Measurements from ENCODE around the gene DOCK4. TPM values are rescaled to one million over a fixed set of nuclear protein-coding genes. Genes with fewer than 3 reads are reported as not detected.

Gene DOCK4
- total and polyA plus RNA-seq, 4 donors: 7.2 to 48.9 (median 12.8) TPM

DNA sequence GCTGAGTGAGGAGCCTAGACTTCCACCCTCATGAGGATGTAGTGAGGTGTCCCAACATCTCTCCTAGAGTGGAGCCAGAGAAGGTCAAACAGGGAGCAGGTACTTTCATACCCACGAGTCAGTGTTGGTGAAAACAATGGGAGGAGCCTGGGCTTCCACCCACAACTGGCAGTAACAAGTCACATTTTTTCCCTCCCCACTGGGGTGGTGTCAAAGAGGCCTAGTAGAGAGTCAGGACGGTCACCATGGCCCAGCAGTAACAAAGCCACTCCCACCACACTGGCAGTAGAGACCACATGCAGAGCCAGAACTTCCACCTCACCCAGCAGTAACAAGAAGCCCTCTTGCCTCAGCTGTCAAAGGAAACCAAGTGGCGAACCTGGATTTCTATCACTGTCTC, 363.7 kb downstream of the DOCK4 start (continued):
- no peak for TF ChIP-seq YY1 (IDR thresholded peaks at IDR 0.05)
- TF ChIP-seq NR2F2 (IDR thresholded peaks at IDR 0.05): no peak
- TF ChIP-seq EGR1 (IDR thresholded peaks at IDR 0.05; ENCODE audit: low read depth in 2 of 2): no peak
- TF ChIP-seq SP1 (IDR thresholded peaks at IDR 0.05): no peak
- TF ChIP-seq, protein P1, sequence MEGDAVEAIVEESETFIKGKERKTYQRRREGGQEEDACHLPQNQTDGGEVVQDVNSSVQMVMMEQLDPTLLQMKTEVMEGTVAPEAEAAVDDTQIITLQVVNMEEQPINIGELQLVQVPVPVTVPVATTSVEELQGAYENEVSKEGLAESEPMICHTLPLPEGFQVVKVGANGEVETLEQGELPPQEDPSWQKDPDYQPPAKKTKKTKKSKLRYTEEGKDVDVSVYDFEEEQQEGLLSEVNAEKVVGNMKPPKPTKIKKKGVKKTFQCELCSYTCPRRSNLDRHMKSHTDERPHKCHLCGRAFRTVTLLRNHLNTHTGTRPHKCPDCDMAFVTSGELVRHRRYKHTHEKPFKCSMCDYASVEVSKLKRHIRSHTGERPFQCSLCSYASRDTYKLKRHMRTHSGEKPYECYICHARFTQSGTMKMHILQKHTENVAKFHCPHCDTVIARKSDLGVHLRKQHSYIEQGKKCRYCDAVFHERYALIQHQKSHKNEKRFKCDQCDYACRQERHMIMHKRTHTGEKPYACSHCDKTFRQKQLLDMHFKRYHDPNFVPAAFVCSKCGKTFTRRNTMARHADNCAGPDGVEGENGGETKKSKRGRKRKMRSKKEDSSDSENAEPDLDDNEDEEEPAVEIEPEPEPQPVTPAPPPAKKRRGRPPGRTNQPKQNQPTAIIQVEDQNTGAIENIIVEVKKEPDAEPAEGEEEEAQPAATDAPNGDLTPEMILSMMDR (IDR thresholded peaks at IDR 0.05; ENCODE audit: low read depth, low read length, missing input control): no peak
- TF ChIP-seq RAD21 (IDR thresholded peaks at IDR 0.05): no peak
- TF ChIP-seq RXRA (IDR thresholded peaks at IDR 0.05): no peak
- TF ChIP-seq, protein P2, sequence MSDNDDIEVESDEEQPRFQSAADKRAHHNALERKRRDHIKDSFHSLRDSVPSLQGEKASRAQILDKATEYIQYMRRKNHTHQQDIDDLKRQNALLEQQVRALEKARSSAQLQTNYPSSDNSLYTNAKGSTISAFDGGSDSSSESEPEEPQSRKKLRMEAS (IDR thresholded peaks at IDR 0.05): no peak

GRCh38 chr7:111841596-111842205, 364.5 kb downstream of the DOCK4 start:
- Histone ChIP-seq H3K9me3 (ENCODE audit: control insufficient read depth in 4 of 4, low read length in 3 of 4) (no peaks in the 10 kb centered on the region), H3K27me3 (ENCODE audit: control insufficient read depth in 4 of 4, insufficient read depth in 4 of 4, low read length in 3 of 4) (no peaks in the 10 kb centered on the region), H3K9ac (ENCODE audit: low read depth in 1 of 2, low read length in 2 of 2) (no peak overlapping the region), H3K4me1 (ENCODE audit: control insufficient read depth in 4 of 4, insufficient read depth in 4 of 4, low read length in 3 of 4) (peaks cover 0 to 2% (median 0%) of the 10 kb centered on the region in 4 donors), H3K36me3 (ENCODE audit: control insufficient read depth in 4 of 4, insufficient read depth in 3 of 4, low read depth in 1 of 4, low read length in 3 of 4) (peaks cover 3 to 15% (median 9%) of the 10 kb centered on the region in 4 donors), H3K27ac (ENCODE audit: low read depth in 1 of 2, low read length in 2 of 2) (no peak overlapping the region), H3K4me3 (ENCODE audit: low read depth in 1 of 3, low read length in 3 of 3) (no peak overlapping the region)
- TF ChIP-seq TAF1 (conservative IDR thresholded peaks at IDR 0.05) (no peak), RAD21 (IDR thresholded peaks at IDR 0.05) (no peak), FOXA1 (IDR thresholded peaks at IDR 0.05) (no peak), EGR1 (IDR thresholded peaks at IDR 0.05; ENCODE audit: low read depth in 2 of 2) (no peak)
- TF ChIP-seq, protein P3, sequence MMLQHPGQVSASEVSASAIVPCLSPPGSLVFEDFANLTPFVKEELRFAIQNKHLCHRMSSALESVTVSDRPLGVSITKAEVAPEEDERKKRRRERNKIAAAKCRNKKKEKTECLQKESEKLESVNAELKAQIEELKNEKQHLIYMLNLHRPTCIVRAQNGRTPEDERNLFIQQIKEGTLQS (IDR thresholded peaks at IDR 0.05): no peak
- DNase-seq (ENCODE audit: low spot score): no peak
- WGBS: 79% methylated on average over 5 of the region's 5 CpGs

- peaks cover 0 to 1% (median 0%) of the 10 kb centered on the region in 4 donors for H3K4me1 ChIP-seq (ENCODE audit: control insufficient read depth in 4 of 4, insufficient read depth in 4 of 4, low read length in 3 of 4)
- H3K9me3 ChIP-seq (ENCODE audit: control insufficient read depth in 4 of 4, low read length in 3 of 4): no peaks in the 10 kb centered on the region
- TF ChIP-seq REST (IDR thresholded peaks at IDR 0.05) (no peak), TAF1 (conservative IDR thresholded peaks at IDR 0.05) (no peak), JUND (IDR thresholded peaks at IDR 0.05) (no peak)
- H3K36me3 ChIP-seq (ENCODE audit: control insufficient read depth in 4 of 4, insufficient read depth in 3 of 4, low read depth in 1 of 4, low read length in 3 of 4): peaks cover 3 to 14% (median 7%) of the 10 kb centered on the region in 4 donors
- no peaks in the 10 kb centered on the region for H3K27me3 ChIP-seq (ENCODE audit: control insufficient read depth in 4 of 4, insufficient read depth in 4 of 4, low read length in 3 of 4)
- no peak for DNase-seq (ENCODE audit: low spot score)
- no peak overlapping the region for H3K4me3 ChIP-seq (ENCODE audit: low read depth in 1 of 3, low read length in 3 of 3)
- WGBS: 82% methylated on average over 3 of the region's 3 CpGs
- no peak overlapping the region for H3K27ac ChIP-seq (ENCODE audit: low read depth in 1 of 2, low read length in 2 of 2)
- H3K9ac ChIP-seq (ENCODE audit: low read depth in 1 of 2, low read length in 2 of 2): no peak overlapping the region
Measured at GRCh38 chr7:111840528-111840927, 365.7 kb downstream of the DOCK4 start.

All from liver (tissue), 9 donors.